ENCODE results near the gene RHBDL1.

- TF ChIP-seq, protein P1, sequence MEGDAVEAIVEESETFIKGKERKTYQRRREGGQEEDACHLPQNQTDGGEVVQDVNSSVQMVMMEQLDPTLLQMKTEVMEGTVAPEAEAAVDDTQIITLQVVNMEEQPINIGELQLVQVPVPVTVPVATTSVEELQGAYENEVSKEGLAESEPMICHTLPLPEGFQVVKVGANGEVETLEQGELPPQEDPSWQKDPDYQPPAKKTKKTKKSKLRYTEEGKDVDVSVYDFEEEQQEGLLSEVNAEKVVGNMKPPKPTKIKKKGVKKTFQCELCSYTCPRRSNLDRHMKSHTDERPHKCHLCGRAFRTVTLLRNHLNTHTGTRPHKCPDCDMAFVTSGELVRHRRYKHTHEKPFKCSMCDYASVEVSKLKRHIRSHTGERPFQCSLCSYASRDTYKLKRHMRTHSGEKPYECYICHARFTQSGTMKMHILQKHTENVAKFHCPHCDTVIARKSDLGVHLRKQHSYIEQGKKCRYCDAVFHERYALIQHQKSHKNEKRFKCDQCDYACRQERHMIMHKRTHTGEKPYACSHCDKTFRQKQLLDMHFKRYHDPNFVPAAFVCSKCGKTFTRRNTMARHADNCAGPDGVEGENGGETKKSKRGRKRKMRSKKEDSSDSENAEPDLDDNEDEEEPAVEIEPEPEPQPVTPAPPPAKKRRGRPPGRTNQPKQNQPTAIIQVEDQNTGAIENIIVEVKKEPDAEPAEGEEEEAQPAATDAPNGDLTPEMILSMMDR (IDR thresholded peaks at IDR 0.05; ENCODE audit: low read depth, low read length, missing input control): no peak
- TF ChIP-seq MAX (IDR thresholded peaks at IDR 0.05): no peak
- TF ChIP-seq YY1 (IDR thresholded peaks at IDR 0.05): no peak
- TF ChIP-seq RAD21 (IDR thresholded peaks at IDR 0.05): no peak
- no peak for TF ChIP-seq HNF4A (conservative IDR thresholded peaks at IDR 0.05)
- no peak for TF ChIP-seq JUND (IDR thresholded peaks at IDR 0.05)
- TF ChIP-seq FOXA1 (IDR thresholded peaks at IDR 0.05): no peak
- TF ChIP-seq HNF4G (IDR thresholded peaks at IDR 0.05): no peak
- no peak for TF ChIP-seq REST (IDR thresholded peaks at IDR 0.05)
- no peak for TF ChIP-seq TAF1 (conservative IDR thresholded peaks at IDR 0.05)
Observed at GRCh38 chr16:635573-636205, 39.8 kb upstream of the RHBDL1 start.

All from liver (tissue), 3 donors.